ENCODE results near the gene ZNF668.

DNA sequence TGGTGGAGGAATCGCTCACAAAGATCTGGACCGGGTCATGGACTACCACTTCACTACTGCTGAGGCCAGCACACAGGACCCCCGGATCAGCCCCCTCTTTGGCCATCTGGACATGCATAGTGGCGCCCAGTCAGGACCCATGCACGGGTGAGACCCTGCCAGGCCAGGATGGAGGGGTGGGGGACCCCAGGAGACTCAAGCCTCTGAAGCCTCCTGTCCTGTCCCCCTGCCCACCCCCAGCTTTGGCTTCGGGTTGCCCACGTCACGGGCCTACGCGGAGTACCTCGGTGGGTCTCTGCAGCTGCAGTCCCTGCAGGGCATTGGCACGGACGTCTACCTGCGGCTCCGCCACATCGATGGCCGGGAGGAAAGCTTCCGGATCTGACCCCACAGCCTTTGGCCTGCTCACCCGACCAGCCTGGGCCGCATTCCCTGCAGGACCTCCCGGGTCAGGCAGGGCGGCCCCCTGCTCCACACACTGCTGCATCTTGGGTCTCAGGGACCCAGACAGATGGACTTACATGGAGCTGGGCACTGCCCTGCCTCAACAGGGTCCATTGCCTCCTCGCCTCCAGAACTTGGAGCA, 37.9 kb upstream of the ZNF668 start:
- TF ChIP-seq, protein P1, sequence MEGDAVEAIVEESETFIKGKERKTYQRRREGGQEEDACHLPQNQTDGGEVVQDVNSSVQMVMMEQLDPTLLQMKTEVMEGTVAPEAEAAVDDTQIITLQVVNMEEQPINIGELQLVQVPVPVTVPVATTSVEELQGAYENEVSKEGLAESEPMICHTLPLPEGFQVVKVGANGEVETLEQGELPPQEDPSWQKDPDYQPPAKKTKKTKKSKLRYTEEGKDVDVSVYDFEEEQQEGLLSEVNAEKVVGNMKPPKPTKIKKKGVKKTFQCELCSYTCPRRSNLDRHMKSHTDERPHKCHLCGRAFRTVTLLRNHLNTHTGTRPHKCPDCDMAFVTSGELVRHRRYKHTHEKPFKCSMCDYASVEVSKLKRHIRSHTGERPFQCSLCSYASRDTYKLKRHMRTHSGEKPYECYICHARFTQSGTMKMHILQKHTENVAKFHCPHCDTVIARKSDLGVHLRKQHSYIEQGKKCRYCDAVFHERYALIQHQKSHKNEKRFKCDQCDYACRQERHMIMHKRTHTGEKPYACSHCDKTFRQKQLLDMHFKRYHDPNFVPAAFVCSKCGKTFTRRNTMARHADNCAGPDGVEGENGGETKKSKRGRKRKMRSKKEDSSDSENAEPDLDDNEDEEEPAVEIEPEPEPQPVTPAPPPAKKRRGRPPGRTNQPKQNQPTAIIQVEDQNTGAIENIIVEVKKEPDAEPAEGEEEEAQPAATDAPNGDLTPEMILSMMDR (IDR thresholded peaks at IDR 0.05), result no peak
- TF ChIP-seq, protein P2, sequence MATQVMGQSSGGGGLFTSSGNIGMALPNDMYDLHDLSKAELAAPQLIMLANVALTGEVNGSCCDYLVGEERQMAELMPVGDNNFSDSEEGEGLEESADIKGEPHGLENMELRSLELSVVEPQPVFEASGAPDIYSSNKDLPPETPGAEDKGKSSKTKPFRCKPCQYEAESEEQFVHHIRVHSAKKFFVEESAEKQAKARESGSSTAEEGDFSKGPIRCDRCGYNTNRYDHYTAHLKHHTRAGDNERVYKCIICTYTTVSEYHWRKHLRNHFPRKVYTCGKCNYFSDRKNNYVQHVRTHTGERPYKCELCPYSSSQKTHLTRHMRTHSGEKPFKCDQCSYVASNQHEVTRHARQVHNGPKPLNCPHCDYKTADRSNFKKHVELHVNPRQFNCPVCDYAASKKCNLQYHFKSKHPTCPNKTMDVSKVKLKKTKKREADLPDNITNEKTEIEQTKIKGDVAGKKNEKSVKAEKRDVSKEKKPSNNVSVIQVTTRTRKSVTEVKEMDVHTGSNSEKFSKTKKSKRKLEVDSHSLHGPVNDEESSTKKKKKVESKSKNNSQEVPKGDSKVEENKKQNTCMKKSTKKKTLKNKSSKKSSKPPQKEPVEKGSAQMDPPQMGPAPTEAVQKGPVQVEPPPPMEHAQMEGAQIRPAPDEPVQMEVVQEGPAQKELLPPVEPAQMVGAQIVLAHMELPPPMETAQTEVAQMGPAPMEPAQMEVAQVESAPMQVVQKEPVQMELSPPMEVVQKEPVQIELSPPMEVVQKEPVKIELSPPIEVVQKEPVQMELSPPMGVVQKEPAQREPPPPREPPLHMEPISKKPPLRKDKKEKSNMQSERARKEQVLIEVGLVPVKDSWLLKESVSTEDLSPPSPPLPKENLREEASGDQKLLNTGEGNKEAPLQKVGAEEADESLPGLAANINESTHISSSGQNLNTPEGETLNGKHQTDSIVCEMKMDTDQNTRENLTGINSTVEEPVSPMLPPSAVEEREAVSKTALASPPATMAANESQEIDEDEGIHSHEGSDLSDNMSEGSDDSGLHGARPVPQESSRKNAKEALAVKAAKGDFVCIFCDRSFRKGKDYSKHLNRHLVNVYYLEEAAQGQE (IDR thresholded peaks at IDR 0.05; ENCODE audit: low read depth, low read length), result no peak
- no peak for TF ChIP-seq POLR2AphosphoS5 (IDR thresholded peaks at IDR 0.05; ENCODE audit: low read depth, low read length)
- no peak for TF ChIP-seq TAF1 (IDR thresholded peaks at IDR 0.05; ENCODE audit: borderline replicate concordance, low read depth, low read length)
- no peak for TF ChIP-seq SMC3 (IDR thresholded peaks at IDR 0.05; ENCODE audit: low read depth, low read length)
- TF ChIP-seq, protein P3, sequence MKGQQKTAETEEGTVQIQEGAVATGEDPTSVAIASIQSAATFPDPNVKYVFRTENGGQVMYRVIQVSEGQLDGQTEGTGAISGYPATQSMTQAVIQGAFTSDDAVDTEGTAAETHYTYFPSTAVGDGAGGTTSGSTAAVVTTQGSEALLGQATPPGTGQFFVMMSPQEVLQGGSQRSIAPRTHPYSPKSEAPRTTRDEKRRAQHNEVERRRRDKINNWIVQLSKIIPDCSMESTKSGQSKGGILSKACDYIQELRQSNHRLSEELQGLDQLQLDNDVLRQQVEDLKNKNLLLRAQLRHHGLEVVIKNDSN (IDR thresholded peaks at IDR 0.05; ENCODE audit: borderline replicate concordance, low read depth), result no peak
- TF ChIP-seq RXRA (IDR thresholded peaks at IDR 0.05; ENCODE audit: borderline replicate concordance, low read depth), result no peak
- TF ChIP-seq EZH2phosphoT487 (IDR thresholded peaks at IDR 0.05; ENCODE audit: borderline replicate concordance, low read depth), result no peak
- no peak for TF ChIP-seq RCOR1 (IDR thresholded peaks at IDR 0.05; ENCODE audit: low read length)
- TF ChIP-seq EP300 (IDR thresholded peaks at IDR 0.05; ENCODE audit: borderline replicate concordance in 1 of 2, low read depth in 1 of 2, low read length in 1 of 2), result no peak
- TF ChIP-seq, protein P4, sequence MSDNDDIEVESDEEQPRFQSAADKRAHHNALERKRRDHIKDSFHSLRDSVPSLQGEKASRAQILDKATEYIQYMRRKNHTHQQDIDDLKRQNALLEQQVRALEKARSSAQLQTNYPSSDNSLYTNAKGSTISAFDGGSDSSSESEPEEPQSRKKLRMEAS (IDR thresholded peaks at IDR 0.05; ENCODE audit: low read depth), result no peak
- TF ChIP-seq, protein P5, sequence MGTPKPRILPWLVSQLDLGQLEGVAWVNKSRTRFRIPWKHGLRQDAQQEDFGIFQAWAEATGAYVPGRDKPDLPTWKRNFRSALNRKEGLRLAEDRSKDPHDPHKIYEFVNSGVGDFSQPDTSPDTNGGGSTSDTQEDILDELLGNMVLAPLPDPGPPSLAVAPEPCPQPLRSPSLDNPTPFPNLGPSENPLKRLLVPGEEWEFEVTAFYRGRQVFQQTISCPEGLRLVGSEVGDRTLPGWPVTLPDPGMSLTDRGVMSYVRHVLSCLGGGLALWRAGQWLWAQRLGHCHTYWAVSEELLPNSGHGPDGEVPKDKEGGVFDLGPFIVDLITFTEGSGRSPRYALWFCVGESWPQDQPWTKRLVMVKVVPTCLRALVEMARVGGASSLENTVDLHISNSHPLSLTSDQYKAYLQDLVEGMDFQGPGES (IDR thresholded peaks at IDR 0.05; ENCODE audit: low read depth, low read length), result no peak
- TF ChIP-seq RFX5 (IDR thresholded peaks at IDR 0.05; ENCODE audit: low read length), result no peak
- TF ChIP-seq, protein P6, sequence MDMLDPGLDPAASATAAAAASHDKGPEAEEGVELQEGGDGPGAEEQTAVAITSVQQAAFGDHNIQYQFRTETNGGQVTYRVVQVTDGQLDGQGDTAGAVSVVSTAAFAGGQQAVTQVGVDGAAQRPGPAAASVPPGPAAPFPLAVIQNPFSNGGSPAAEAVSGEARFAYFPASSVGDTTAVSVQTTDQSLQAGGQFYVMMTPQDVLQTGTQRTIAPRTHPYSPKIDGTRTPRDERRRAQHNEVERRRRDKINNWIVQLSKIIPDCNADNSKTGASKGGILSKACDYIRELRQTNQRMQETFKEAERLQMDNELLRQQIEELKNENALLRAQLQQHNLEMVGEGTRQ (IDR thresholded peaks at IDR 0.05; ENCODE audit: borderline replicate concordance, low read depth, low read length), result no peak

Measured in SK-N-SH (cell line).